AG10803 (cell line): ENCODE measurements around the gene IGF2BP2.
"Not testable (repeated sequence)": the region's sequence is repeated elsewhere in the genome, so short reads cannot be mapped to it uniquely, and the experiment has no call there.

ENCODE experiments used
- DNase-seq: peaks from one replicate; pipeline ENCODE4 v3.0.0; 2010; ENCODE audit warnings: low read depth
- H3K4me3 ChIP-seq: 2 replicates; pipeline ENCODE4 v1.5.1; 2011; ENCODE audit warnings: mild to moderate bottlenecking, low read length, control low read depth
- CTCF ChIP-seq: conservative IDR thresholded peaks from 2 replicates; pipeline ENCODE4 v1.5.1; 2011; ENCODE audit warnings: mild to moderate bottlenecking, low read length, control low read depth, inconsistent platforms

The IGF2BP2 gene

GRCh38 chr3:185789134-185789533, 35.7 kb downstream of the IGF2BP2 start:
- no peak for TF ChIP-seq CTCF
- DNase-seq, result no peak

GRCh38 chr3:185788292-185788691, 36.5 kb downstream of the IGF2BP2 start:
- no peak for DNase-seq
- TF ChIP-seq CTCF, result no peak
- no peak overlapping the region for H3K4me3 ChIP-seq

More at GRCh38 chr3:185789134-185789533, 35.7 kb downstream of the IGF2BP2 start:
- H3K4me3 ChIP-seq, result no peak overlapping the region

GRCh38 chr3:185786956-185787877, 37.6 kb downstream of the IGF2BP2 start:
- no peak for DNase-seq
- no peak overlapping the region for H3K4me3 ChIP-seq

GRCh38 chr3:185786258-185786657, 38.6 kb downstream of the IGF2BP2 start:
- DNase-seq, H3K4me3 ChIP-seq: not testable (repeated sequence)

More at GRCh38 chr3:185786956-185787877, 37.6 kb downstream of the IGF2BP2 start:
- no peak for TF ChIP-seq CTCF

GRCh38 chr3:185784317-185784716, 40.5 kb downstream of the IGF2BP2 start:
- DNase-seq, result no peak
- no peak for TF ChIP-seq CTCF
- no peak overlapping the region for H3K4me3 ChIP-seq

GRCh38 chr3:185781759-185782158, 43.1 kb downstream of the IGF2BP2 start:
- DNase-seq, result peak; percentile 80
- H3K4me3 ChIP-seq, result no peak overlapping the region
- TF ChIP-seq CTCF, result no peak

GRCh38 chr3:185779461-185779860, 45.4 kb downstream of the IGF2BP2 start:
- no peak overlapping the region for H3K4me3 ChIP-seq
- DNase-seq, result no peak
- TF ChIP-seq CTCF, result no peak
